ENCODE measurements around the gene TNFRSF18.
"Not testable (repeated sequence)": the region's sequence is repeated elsewhere in the genome, so short reads cannot be mapped to it uniquely, and the experiment has no call there.

The TNFRSF18 gene

DNA sequence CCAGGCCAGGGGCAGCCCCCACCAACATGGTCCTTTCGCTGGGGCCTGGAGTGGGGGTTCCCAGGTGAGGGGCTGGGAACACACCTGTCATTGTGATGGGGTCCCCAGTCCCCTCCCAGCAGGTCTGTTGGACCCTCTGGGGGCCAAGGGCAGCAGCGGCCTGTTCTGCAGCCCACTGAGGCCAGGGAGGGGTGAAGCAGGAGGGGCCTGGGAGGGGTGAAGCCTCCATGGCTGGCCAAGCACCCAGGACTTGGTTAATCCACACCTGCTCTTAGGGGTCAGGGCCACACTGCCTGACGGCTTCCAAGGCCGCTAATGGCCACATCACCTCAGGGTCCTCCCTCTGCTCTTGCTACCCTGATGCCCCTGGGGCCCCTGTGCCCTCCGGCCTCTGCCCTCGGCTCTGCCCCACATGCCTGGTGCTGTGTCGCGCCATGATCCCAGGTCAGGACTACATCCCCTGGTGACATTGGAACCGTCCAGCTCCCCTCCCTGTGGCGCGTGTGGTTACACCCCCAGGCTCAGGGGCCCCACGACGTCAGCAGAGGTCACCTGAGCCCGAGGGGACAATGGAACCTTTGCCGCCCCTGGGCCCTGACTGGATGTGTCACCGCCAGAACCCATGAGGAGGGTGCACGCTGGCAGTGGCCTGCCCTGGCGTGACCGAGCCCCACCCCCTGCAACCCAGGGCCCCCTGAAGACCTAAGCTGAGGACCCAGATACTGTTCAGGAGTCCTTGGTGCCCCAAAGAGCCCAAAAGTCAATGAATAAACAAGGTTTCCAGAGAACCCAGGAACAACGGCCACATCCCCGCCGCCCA lies 7.0 kb downstream of the TNFRSF18 start:
- no peak for TF ChIP-seq CTCF (IDR thresholded peaks at IDR 0.05; ENCODE audit: low read length, missing control alignments)
- H3K4me3 ChIP-seq (replicated peaks; ENCODE audit: low read depth, low read length): no peak overlapping the region
- no peak for DNase-seq (ENCODE audit: low read depth)

- no peak overlapping the region for H3K4me3 ChIP-seq (replicated peaks; ENCODE audit: low read depth, low read length)
- TF ChIP-seq CTCF (IDR thresholded peaks at IDR 0.05; ENCODE audit: low read length, missing control alignments): no peak
- DNase-seq (ENCODE audit: low read depth): no peak
Observed at GRCh38 chr1:1198423-1199140, 7.8 kb downstream of the TNFRSF18 start.

DNA sequence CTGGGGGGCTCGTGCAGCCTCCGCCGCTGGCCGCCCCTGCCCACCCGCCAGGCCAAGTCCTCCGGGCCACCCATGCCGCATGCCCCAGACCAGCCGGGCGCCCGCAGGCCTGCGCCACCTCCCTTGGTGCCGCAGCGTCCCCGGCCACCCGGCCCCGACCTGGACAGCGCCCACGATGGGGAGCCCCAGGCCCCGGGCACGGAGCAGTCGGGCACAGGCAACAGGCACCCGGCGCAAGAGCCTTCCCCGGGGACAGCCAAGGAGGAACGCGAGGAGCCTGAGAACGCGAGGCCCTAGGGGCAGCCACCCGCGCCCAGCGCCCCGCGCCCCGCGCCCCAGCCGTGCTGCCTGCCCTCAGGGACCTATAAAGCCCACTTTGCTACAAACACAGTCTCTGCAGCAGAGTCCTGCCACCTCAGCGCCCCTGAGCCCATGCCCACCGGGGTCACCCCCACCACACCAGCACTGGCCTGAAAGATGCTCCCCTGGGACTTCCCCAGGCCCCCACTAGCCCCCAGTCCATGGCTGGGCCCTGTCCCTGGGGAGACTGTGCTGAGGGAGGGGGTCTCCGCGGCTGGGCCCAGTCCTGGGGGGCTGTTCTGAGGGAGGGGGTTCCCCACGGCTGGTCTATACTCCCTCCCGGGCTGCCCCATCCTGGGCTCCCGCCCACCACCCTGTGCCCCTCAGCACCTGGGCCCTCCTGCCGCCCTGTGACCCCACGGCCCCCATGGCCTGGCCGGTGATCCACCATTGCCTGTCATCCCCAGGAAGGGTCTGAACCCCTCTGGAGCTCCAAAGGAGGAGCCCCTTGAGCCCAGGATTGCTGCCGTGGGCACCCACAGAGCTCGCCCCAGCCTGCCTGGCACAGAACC lies 8.6 kb downstream of the TNFRSF18 start:
- no peak overlapping the region for H3K4me3 ChIP-seq (replicated peaks; ENCODE audit: low read depth, low read length)
- DNase-seq (ENCODE audit: low read depth): no peak
- TF ChIP-seq CTCF (IDR thresholded peaks at IDR 0.05; ENCODE audit: low read length, missing control alignments): no peak

GRCh38 chr1:1197188-1197500 lies 9.2 kb downstream of the TNFRSF18 start:
- no peak overlapping the region for H3K4me3 ChIP-seq (replicated peaks; ENCODE audit: low read depth, low read length)
- no peak for DNase-seq (ENCODE audit: low read depth)
- no peak for TF ChIP-seq CTCF (IDR thresholded peaks at IDR 0.05; ENCODE audit: low read length, missing control alignments)

DNA sequence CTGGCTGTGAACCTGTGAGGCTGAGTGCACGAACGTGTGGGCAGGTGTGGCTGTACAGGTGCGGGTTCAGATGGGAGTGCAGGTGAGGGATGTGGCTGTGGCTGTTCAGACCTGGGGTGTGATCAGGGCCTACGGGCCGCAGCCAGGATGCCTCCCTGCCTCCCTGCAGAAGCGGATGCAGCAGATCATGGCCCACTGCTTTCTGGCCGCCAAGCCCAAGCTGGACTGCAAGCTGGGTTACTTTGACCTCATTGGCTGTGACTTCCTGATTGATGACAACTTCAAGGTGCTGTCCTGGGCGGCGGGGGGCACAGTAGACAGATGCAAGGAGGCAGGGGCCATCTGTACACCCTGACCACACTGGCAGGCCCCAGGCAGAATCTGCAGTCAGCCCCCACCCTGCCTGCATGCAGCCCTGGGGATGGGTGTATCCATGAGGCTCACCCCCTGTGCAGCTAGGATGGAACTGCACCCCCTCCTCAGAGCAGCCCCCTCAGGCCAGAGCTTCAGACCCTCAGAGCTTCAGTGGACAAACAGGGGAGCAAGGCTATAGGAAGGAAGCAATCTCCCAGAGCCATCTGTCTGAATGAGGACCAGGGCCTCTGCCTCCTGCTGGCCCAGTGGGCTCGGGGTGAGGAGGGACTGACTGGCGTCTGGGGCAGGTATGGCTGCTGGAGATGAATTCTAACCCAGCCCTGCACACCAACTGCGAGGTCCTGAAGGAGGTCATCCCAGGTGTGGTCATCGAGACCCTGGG lies 9.8 kb downstream of the TNFRSF18 start:
- no peak overlapping the region for H3K4me3 ChIP-seq (replicated peaks; ENCODE audit: low read depth, low read length)
- TF ChIP-seq CTCF (IDR thresholded peaks at IDR 0.05; ENCODE audit: low read length, missing control alignments): no peak
- DNase-seq (ENCODE audit: low read depth): no peak

- not testable (repeated sequence) for H3K4me3 ChIP-seq (replicated peaks; ENCODE audit: low read depth, low read length); DNase-seq (ENCODE audit: low read depth)
Observed at GRCh38 chr1:1195726-1196125, 10.7 kb downstream of the TNFRSF18 start.
